Progenitor cell of endocrine pancreas (in vitro differentiated cells): ENCODE results near the gene ATP13A2. TPM values are rescaled to one million over a fixed set of nuclear protein-coding genes. Genes with fewer than 3 reads are reported as not detected.

Experiments used
- DNase-seq: peaks from one replicate; pipeline ENCODE4 v3.0.0; 2021; ENCODE audit warnings: low spot score; ENCODE audit not compliant: unreplicated experiment
- H3K27ac Mint-ChIP-seq: 2 replicates; pipeline ENCODE4 v1.8.0; 2021; ENCODE audit warnings: mild to moderate bottlenecking, moderate library complexity, mixed read lengths
- H3K27me3 Mint-ChIP-seq: 2 replicates; pipeline ENCODE4 v1.8.0; 2021; ENCODE audit warnings: mixed read lengths
- H3K36me3 Mint-ChIP-seq: 2 replicates; pipeline ENCODE4 v1.8.0; 2022; ENCODE audit warnings: mixed read lengths; ENCODE audit not compliant: insufficient read depth
- H3K4me1 Mint-ChIP-seq: 2 replicates; pipeline ENCODE4 v1.8.0; 2021; ENCODE audit warnings: low read depth, mixed read lengths
- H3K4me3 Mint-ChIP-seq: 2 replicates; pipeline ENCODE4 v1.8.0; 2021; ENCODE audit warnings: low read depth, mild to moderate bottlenecking, moderate library complexity, mixed read lengths
- H3K9me3 Mint-ChIP-seq: 2 replicates; pipeline ENCODE4 v1.8.0; 2021; ENCODE audit warnings: low read depth, mixed read lengths
- total RNA-seq: library from RNA; stranded (reverse); gene quantifications from 2 replicates; pipeline ENCODE4 v1.2.1, GENCODE V29; 2021
- TF ChIP-seq, protein P1 (sequence below): fragments of 200-600 bp; sonication (generic); IDR thresholded peaks from one replicate; pipeline ENCODE4 v1.5.0; 2021; ENCODE audit warnings: antibody characterized with exemption, mild to moderate bottlenecking; ENCODE audit not compliant: unreplicated experiment

The ATP13A2 gene
- total RNA-seq, 1 donor from 2014 or later: 65.8 TPM

GRCh38 chr1:17040135-17040534 is 28.4 kb upstream of the ATP13A2 start:
- H3K4me3 Mint-ChIP-seq: no peak overlapping the region
- no peaks in the 10 kb centered on the region for H3K27me3 Mint-ChIP-seq
- H3K36me3 Mint-ChIP-seq: peaks cover 11% of the 10 kb centered on the region
- H3K27ac Mint-ChIP-seq: no peak overlapping the region
- no peaks in the 10 kb centered on the region for H3K9me3 Mint-ChIP-seq
- TF ChIP-seq, protein P1, sequence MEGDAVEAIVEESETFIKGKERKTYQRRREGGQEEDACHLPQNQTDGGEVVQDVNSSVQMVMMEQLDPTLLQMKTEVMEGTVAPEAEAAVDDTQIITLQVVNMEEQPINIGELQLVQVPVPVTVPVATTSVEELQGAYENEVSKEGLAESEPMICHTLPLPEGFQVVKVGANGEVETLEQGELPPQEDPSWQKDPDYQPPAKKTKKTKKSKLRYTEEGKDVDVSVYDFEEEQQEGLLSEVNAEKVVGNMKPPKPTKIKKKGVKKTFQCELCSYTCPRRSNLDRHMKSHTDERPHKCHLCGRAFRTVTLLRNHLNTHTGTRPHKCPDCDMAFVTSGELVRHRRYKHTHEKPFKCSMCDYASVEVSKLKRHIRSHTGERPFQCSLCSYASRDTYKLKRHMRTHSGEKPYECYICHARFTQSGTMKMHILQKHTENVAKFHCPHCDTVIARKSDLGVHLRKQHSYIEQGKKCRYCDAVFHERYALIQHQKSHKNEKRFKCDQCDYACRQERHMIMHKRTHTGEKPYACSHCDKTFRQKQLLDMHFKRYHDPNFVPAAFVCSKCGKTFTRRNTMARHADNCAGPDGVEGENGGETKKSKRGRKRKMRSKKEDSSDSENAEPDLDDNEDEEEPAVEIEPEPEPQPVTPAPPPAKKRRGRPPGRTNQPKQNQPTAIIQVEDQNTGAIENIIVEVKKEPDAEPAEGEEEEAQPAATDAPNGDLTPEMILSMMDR: no peak
- H3K4me1 Mint-ChIP-seq: no peaks in the 10 kb centered on the region
- DNase-seq: no peak

- Mint-ChIP-seq H3K9me3 (no peaks in the 10 kb centered on the region), H3K4me3 (no peak overlapping the region), H3K27ac (no peak overlapping the region), H3K36me3 (peaks cover 11% of the 10 kb centered on the region), H3K27me3 (no peaks in the 10 kb centered on the region), H3K4me1 (no peaks in the 10 kb centered on the region)
- DNase-seq: no peak
- TF ChIP-seq, protein P1: no peak
Measured at GRCh38 chr1:17039522-17039921, 27.8 kb upstream of the ATP13A2 start.

GRCh38 chr1:17033481-17033880 is 21.8 kb upstream of the ATP13A2 start:
- Mint-ChIP-seq H3K27me3 (no peaks in the 10 kb centered on the region), H3K4me3 (no peak overlapping the region), H3K4me1 (no peaks in the 10 kb centered on the region), H3K36me3 (no peaks in the 10 kb centered on the region), H3K27ac (no peak overlapping the region), H3K9me3 (no peaks in the 10 kb centered on the region)
- DNase-seq: no peak
- TF ChIP-seq, protein P1: no peak

GRCh38 chr1:17032741-17033140 is 21.0 kb upstream of the ATP13A2 start:
- TF ChIP-seq, protein P1: no peak
- H3K4me3 Mint-ChIP-seq: no peak overlapping the region
- H3K4me1 Mint-ChIP-seq: no peaks in the 10 kb centered on the region
- DNase-seq: no peak
- H3K27me3 Mint-ChIP-seq: no peaks in the 10 kb centered on the region
- peaks cover 5% of the 10 kb centered on the region for H3K36me3 Mint-ChIP-seq
- H3K27ac Mint-ChIP-seq: no peak overlapping the region
- H3K9me3 Mint-ChIP-seq: no peaks in the 10 kb centered on the region

DNA sequence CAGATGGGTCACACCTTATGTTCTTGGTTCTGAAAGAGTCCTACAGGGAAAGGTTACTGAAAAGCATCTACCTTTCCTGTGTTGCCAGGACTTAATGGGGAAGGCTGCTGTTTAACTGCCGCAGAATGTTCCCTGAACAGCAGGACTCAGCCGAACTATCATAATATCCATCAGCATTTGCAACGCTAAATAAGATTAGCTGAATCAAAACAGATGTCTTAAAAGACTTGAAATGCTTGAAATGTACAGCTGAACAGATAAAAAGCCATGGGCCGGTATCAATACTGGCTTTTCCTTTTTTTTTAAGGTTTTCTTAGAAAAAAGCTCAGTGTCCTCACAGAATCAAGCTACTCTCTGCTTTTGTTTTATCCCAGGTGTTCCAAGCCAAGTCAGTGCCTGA is 19.7 kb upstream of the ATP13A2 start:
- Mint-ChIP-seq H3K27ac (no peak overlapping the region), H3K36me3 (peaks cover 7% of the 10 kb centered on the region), H3K4me1 (no peaks in the 10 kb centered on the region), H3K4me3 (no peak overlapping the region), H3K9me3 (no peaks in the 10 kb centered on the region), H3K27me3 (no peaks in the 10 kb centered on the region)
- TF ChIP-seq, protein P1: no peak
- DNase-seq: no peak
